ENCODE results near the gene TAP1.

DNA sequence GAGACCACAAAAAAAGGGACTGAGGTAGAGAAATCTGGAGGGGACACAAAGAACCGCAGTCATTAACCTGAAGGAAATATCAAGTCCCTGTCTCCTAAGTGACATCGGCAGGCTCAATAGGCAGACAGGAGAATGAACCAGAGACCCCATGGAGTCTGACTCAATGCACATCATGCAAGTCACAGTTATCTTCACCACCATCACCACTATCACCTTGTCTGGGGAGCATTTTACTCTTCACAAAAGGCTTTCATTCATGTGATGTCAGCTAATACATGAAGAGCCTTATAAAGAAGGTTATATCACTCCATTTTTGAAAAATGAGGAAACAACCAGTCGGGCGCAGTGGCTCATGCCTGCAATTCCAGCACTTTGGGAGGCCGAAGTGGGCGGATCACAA is 4.4 kb downstream of the TAP1 start:
- TF ChIP-seq CTCF (IDR thresholded peaks at IDR 0.05; ENCODE audit: insufficient read depth, low read length): no peak
- TF ChIP-seq POLR2AphosphoS5 (IDR thresholded peaks at IDR 0.05; ENCODE audit: low read depth): no peak
- no peak for TF ChIP-seq GABPA (IDR thresholded peaks at IDR 0.05; ENCODE audit: low read depth)
- no peak for TF ChIP-seq REST (IDR thresholded peaks at IDR 0.05; ENCODE audit: insufficient replicate concordance, low read depth)
- no peak for TF ChIP-seq SPI1 (IDR thresholded peaks at IDR 0.05; ENCODE audit: borderline replicate concordance, low read depth)
